Pancreas (tissue), 10 donors: ENCODE data around the gene CCSER2. TPM values are rescaled to one million over a fixed set of nuclear protein-coding genes. Genes with fewer than 3 reads are reported as not detected.

Experiments used
- ATAC-seq, 4 donors: fragments of 200-7000 bp; cut with Tn5 transposase; one replicate each; pipeline versions ENCODE4 v1.8.0 to v1.9.1; 2020; ENCODE audit warnings: mild to moderate bottlenecking in 4 of 4, moderate library complexity in 4 of 4
- DNase-seq, 6 donors: peaks; one replicate each; pipeline ENCODE4 v3.0.0-alpha.2; 2020
- FAIRE-seq: peaks from 2 replicates; lab custom pipeline; 2012; peaks lifted over from hg19 to GRCh38; lab: Jason Lieb, UNC
- H3K27ac ChIP-seq, 4 donors: fragments of 200-600 bp; sonication (generic); 1 replicate in 3 of 4; 2 replicates in 1 of 4; pipeline versions ENCODE4 v1.5.0 to v1.8.0; 2020
- H3K27me3 ChIP-seq, 4 donors: fragments of 200-600 bp; one replicate each; pipeline ENCODE4 v1.8.0; 2021
- H3K36me3 ChIP-seq, 3 donors: fragments of 200-600 bp; sonication (generic) in 1 of 3; one replicate each; pipeline versions ENCODE4 v1.5.0 to v1.8.0; 2020 to 2021
- H3K4me1 ChIP-seq, 3 donors: fragments of 200-600 bp; one replicate each; pipeline ENCODE4 v1.8.0; 2021
- H3K4me3 ChIP-seq, 4 donors: fragments of 200-600 bp; sonication (generic) in 2 of 4; one replicate each; pipeline versions ENCODE4 v1.5.0 to v1.8.0; 2020 to 2021
- H3K9me3 ChIP-seq, 4 donors: fragments of 200-600 bp; one replicate each; pipeline ENCODE4 v1.8.0; 2021
- CTCF ChIP-seq, 4 donors: fragments of 200-600 bp; sonication (generic) in 3 of 4; IDR thresholded peaks; one replicate each; pipeline versions ENCODE4 v1.5.0 to v1.8.0; 2021; ENCODE audit warnings: antibody characterized with exemption in 4 of 4
- WGBS, 2 donors: extraction: QIAGEN DNeasy Blood & Tissue Kit; methylation state at CpG; one replicate each; pipeline ENCODE4 v1.1.7; 2013; 5-methylcytosine and 5-hydroxymethylcytosine counted together
- intact Hi-C, 3 donors: fragments of 100-400 bp; cut with DNase I; formaldehyde crosslinking; loops; one replicate each; pipeline versions ENCODE4 v1.11.1 to v1.14.2; 2022
- polyA plus RNA-seq, 2 donors: library from polyadenylated mRNA; stranded (reverse); fragments of 200-250 nt; gene quantifications; one replicate each; pipeline ENCODE4 v1.2.3, GENCODE V29; 2013
- total RNA-seq, 6 donors: library from RNA; stranded (reverse); fragmentation: NEBNext Ultra II Directional in 4 of 6; extraction: Animal tissue kit (Norgen Biotek cat#: 25700) in 4 of 6; gene quantifications; one replicate each; pipeline versions ENCODE4 v1.2.1 to v1.2.4, GENCODE V29; 2021 to 2023
- donor health status: healthy with polysubstance abuse.
- donor health status: DM: no; HTN: no; CAD: no; lungs with moderate emphysema.
- donor health status: DM: no; HTN: no; CAD: no.
- donor health status: control.
- donor health status: control.
- donor health status: Bipolar disorder and iron deficiency.
- donor health status: DM: yes; HTN: yes; CAD: no.
- donor health status: DM: no; HTN: no; CAD: no.
- donor health status: DM: no; HTN: no; CAD: no.
- donor health status: DM: yes; HTN: yes; CAD: no.

CCSER2 gene
- total and polyA plus RNA-seq, 8 donors = 3.5 to 25.6 (median 21.8) TPM

- ATAC-seq = no peak
- Histone ChIP-seq H3K27me3 (no peaks in the 10 kb centered on the region), H3K4me1 (peaks cover 0 to 7% (median 3%) of the 10 kb centered on the region in 3 donors), H3K27ac (no peak overlapping the region), H3K4me3 (no peak overlapping the region), H3K9me3 (no peaks in the 10 kb centered on the region), H3K36me3 (peaks cover 0 to 11% (median 0%) of the 10 kb centered on the region in 3 donors)
- no peak for TF ChIP-seq CTCF (IDR thresholded peaks at IDR 0.05)
- no peak for DNase-seq
- intact Hi-C loops = no loop called here
- WGBS, 2 donors = 33 to 44% methylated on average over 1 of the region's 1 CpG
- no peak for FAIRE-seq
Measured at GRCh38 chr10:84370283-84370682, 41.9 kb downstream of the CCSER2 start.

GRCh38 chr10:84371944-84372343, 43.6 kb downstream of the CCSER2 start:
- H3K9me3 ChIP-seq = no peaks in the 10 kb centered on the region
- peaks cover 0 to 11% (median 0%) of the 10 kb centered on the region in 3 donors for H3K36me3 ChIP-seq
- TF ChIP-seq CTCF (IDR thresholded peaks at IDR 0.05) = no peak
- no peak overlapping the region for H3K27ac ChIP-seq
- H3K4me1 ChIP-seq = peaks cover 0 to 4% (median 0%) of the 10 kb centered on the region in 3 donors
- no peaks in the 10 kb centered on the region for H3K27me3 ChIP-seq
- H3K4me3 ChIP-seq = no peak overlapping the region
- no peak for DNase-seq
- intact Hi-C loops = no loop called here
- FAIRE-seq = no peak
- ATAC-seq = no peak
- WGBS, 2 donors = 87 to 89% methylated on average over 2 of the region's 2 CpGs

DNA sequence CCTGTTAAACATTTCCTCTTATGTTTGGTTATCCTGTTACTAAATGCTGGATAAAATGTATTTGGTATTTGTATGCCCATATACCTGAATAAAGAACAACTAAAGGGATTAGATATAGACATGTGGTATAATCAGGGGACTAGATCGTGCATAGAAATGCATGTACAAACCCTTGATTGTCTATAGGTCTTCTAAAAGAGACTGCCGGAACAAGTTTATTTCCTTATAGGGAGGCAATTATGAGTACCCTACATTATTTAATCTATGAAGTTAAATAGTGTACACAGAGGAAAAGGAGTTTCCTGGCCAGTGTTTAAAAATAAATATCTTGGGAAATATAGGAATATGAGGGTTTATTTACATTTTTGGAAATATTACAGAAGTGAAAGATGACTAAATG, 44.6 kb downstream of the CCSER2 start:
- no peak for TF ChIP-seq CTCF (IDR thresholded peaks at IDR 0.05)

GRCh38 chr10:84374455-84374854, 46.1 kb downstream of the CCSER2 start:
- TF ChIP-seq CTCF (IDR thresholded peaks at IDR 0.05) = no peak
- no peak overlapping the region for H3K4me3 ChIP-seq
- no peak for DNase-seq
- H3K9me3 ChIP-seq = no peaks in the 10 kb centered on the region
- no peak for ATAC-seq
- intact Hi-C loops = no loop called here
- H3K27ac ChIP-seq = no peak overlapping the region
- peaks cover 0 to 4% (median 0%) of the 10 kb centered on the region in 3 donors for H3K4me1 ChIP-seq
- WGBS, 2 donors = 50 to 55% methylated on average over 2 of the region's 2 CpGs
- peaks cover 0 to 11% (median 0%) of the 10 kb centered on the region in 3 donors for H3K36me3 ChIP-seq
- no peaks in the 10 kb centered on the region for H3K27me3 ChIP-seq
- FAIRE-seq = no peak

More for the DNA sequence above, 44.6 kb downstream of the CCSER2 start:
- intact Hi-C loops = no loop called here
- Histone ChIP-seq H3K27me3 (no peaks in the 10 kb centered on the region), H3K27ac (no peak overlapping the region), H3K4me3 (no peak overlapping the region), H3K36me3 (peaks cover 0 to 11% (median 0%) of the 10 kb centered on the region in 3 donors), H3K4me1 (peaks cover 0 to 4% (median 0%) of the 10 kb centered on the region in 3 donors), H3K9me3 (no peaks in the 10 kb centered on the region)
- DNase-seq (no peak), FAIRE-seq (no peak), ATAC-seq (no peak)
- WGBS, 2 donors = 91 to 93% methylated on average over 2 of the region's 2 CpGs

DNA sequence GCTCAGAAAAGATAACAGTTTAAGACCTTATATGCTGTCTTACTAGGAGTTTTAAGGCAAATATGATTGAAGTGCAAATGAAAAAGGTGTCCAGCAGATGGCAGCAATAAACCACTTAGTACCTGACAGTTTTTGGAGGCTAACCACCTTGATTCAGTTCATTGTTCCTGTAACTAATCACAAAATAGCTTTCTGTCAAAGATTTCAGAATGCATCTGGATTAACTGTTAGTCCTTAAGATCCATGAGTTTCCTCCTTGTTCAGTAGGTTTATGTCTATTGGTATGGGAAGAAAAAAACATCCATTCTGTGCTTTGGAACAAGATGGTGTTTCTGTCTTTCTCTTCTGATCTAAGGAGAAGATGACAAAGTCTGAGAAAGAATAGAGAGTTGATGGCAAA, 46.6 kb downstream of the CCSER2 start:
- Histone ChIP-seq H3K27me3 (no peaks in the 10 kb centered on the region), H3K27ac (no peak overlapping the region), H3K36me3 (peaks cover 0 to 11% (median 0%) of the 10 kb centered on the region in 3 donors), H3K9me3 (no peaks in the 10 kb centered on the region), H3K4me1 (peaks cover 0 to 4% (median 0%) of the 10 kb centered on the region in 3 donors), H3K4me3 (no peak overlapping the region)
- ATAC-seq = peak in 3 of 4 donors; percentile 71 to 86 (median 82)
- peak; percentile 45 to 73 (median 48) for TF ChIP-seq CTCF (IDR thresholded peaks at IDR 0.05)
- DNase-seq = peak in 3 of 6 donors; percentile 4 to 54 (median 20)
- intact Hi-C loops = loop anchor here in 2 of 3 donors (5.0 kb wide), 1 partner anchor 162 kb away; no protein-coding TSS in a partner anchor
- peak; percentile 79 for FAIRE-seq
